OCI-M2 (cell line): Measurements from ENCODE around the gene CRY2.

Experiments
- DNase-seq: peaks from one replicate; lab custom pipeline; 2025; ENCODE audit not compliant: unreplicated experiment; lab: John Stamatoyannopoulos, UW

Gene CRY2

GRCh38 chr11:45877221-45877620 lies 29.9 kb downstream of the CRY2 start:
- DNase-seq, result no peak

DNA sequence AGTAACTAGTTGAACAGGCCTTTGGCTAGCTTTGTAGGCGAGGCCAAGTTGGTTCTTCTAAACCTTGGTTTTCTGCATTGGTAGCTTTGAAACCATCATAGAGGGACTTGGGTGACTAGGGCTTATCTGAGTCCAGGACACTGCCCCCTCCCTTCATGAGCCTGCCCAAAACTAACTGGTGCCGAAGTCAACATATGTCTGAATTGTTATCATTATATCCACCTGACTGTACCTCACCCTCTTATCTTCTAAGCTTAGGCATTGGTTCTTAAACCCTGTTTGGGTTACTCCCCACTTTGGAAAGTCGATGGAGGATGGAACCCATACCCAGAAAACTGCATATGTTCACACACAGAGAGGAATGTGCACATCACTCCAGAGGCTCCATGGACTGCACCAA lies 30.6 kb downstream of the CRY2 start:
- no peak for DNase-seq

DNA sequence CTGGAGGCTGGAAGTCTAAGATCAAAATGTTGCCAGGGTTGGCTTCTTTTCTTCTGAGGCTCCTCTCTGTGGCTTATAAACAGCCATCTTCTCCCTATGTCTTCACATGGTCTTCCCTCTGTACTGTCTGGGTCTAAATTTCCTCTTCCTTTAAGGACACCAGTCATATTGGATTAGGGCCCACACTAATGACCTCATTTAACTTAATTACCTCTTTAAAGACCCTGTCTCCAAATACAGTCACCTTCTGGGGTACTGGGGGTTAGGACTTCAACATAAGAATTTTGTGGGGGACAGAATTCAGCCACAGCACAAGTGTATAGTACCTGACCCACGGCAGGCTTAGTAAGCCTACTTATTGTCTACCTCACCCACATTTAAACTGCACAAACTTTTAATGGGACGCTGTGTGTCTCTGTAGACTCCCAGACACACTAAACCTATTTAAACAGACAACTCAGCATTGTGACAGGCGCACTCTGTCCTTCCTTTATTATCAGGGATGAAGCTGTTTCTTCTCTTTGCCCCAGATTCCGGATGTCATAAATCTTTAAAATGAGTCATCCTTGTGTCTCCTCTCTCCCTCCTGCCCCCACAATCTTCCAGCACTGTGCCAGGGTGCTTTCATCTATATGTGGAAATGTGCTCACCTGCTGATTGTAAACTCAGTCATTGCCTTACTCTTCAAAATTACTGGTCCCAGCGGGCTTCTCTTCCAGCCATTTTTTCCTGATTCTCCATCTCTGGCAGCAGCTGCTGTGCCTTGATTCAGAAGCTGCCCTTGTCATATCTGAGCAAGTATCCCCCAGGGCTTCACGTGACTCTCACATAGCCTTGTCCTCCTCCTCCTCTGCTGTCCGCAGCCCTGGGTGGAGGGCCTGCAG lies 32.8 kb downstream of the CRY2 start:
- no peak for DNase-seq

GRCh38 chr11:45880772-45881570 lies 33.7 kb downstream of the CRY2 start:
- no peak for DNase-seq

DNA sequence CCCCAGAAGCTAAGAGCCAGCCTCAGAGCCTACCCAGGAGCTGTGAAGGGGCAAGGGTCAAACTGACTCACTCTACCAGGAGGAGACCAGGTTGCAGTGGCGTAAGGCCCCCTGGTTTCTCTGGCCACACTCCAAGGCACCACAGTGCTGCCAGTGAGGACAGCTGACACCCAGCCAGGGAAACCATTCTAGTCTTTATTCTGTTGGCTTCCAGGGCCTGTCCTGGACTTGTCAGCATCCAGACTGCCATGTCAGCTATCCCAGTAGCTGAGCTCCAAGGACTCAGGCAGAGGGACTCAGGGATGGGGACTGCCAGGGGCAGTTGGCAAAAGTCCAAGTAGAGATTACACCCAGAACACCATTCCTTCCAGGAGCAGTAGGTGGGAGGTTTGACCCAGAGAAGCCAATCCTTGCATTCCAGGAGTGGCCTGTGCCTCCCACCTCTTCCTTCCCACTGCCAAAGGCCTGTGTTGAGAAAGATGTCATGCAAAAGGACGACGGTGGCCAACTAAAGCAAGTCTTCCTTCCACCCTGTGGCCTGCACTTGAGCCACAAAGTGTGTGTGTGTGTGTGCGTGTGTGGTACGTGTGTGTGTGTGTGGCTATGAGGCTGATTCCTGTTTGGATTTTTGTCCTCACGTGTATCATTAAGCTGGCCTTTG lies 34.6 kb downstream of the CRY2 start:
- no peak for DNase-seq

GRCh38 chr11:45884596-45885185 lies 37.4 kb downstream of the CRY2 start:
- DNase-seq, result no peak

DNA sequence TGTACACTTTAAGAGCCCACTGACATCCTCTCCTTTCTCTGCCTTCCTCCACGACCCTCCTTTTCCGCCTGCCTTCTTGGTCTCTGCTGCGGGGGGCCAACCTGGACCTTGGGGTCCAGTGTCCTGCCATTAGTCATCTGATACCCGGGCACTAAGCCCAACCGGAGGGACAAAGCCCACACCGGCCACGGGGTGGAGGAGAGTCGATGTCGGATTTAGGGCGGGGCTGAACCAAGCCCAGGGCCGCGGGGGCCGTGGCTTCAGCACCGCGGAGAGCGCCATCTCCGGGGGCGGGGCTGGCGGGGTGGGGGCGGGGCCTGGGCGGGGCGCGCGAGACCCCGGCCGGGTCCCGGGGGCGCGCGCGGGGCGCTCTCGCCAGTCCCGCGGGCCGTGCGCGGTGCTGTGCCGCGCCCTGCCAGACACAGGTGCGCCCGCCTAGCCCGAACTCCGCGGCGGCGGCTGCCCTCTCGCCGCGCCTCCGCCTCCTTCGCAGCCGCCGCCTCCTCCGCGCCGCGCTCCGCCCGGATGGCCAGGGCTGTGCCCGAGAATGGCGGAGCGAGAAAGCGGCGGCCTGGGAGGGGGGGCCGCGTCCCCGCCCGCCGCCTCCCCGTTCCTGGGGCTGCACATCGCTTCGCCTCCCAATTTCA lies 38.1 kb downstream of the CRY2 start, which contains the start of gene MAPK8IP1:
TSS of gene MAPK8IP1 (plus strand) at position 378 of the 647 bp plus-strand sequence. CDS start at position 548, 170 bp downstream.
- no peak for DNase-seq

GRCh38 chr11:45885921-45886721 lies 38.8 kb downstream of the CRY2 start:
- no peak for DNase-seq

- DNase-seq, result no peak
These were observed 39.7 kb downstream of the CRY2 start for GRCh38 chr11:45886816-45887520.

GRCh38 chr11:45887587-45887986 lies 40.3 kb downstream of the CRY2 start:
- DNase-seq, result no peak

DNA sequence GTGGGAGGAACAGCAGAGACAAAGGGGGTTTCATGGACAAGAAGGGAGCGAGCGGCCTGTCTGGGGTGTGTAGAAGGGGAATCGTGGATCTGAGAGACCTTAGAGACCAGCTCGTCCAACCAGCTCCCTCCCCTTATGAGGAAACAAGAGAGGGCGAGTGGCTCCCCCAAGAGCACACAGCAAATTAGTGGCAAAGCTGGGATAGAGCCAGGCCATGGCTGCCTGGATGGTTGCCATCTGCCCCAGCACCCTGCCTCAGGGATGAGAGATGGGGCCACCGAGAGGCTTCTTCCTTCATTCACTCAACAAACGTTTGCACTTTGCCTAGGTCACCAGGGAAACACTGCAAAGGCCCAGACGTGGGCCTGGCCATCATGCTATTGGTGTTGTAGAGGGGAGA lies 42.3 kb downstream of the CRY2 start:
- DNase-seq, result no peak

GRCh38 chr11:45889966-45890365 lies 42.7 kb downstream of the CRY2 start:
- DNase-seq, result no peak

DNA sequence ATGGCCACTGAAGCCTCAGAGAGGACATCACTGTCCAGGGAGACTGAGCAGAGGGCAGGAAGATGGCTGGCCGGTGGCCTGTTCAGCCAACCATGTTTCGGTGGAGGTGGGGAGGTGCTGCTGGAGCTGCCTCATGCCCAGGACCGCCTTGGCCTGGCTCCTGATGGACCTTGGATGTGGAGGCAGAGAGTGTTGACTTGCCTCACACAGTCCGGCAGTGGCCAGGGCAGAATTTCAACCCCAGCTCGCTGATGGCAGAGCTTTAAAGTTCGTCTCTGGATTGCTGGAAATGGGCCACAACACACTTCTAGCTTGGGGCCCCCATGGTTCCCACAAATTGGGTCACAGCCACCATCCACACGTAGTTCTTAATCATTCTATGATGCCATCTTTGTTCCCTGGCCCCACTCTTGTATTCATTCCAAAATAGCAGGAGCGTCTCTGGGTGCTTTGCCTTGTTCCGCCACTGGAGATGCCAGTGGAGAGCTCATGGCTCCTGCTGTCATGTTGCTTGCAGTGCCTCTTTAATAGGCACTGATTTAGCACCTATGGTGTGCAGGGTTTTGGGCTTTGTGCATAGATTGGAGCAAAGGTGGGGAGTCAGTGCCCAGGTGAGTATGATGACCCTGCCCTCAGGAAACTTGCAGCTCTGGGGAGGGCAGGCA lies 43.7 kb downstream of the CRY2 start:
- DNase-seq, result no peak

DNA sequence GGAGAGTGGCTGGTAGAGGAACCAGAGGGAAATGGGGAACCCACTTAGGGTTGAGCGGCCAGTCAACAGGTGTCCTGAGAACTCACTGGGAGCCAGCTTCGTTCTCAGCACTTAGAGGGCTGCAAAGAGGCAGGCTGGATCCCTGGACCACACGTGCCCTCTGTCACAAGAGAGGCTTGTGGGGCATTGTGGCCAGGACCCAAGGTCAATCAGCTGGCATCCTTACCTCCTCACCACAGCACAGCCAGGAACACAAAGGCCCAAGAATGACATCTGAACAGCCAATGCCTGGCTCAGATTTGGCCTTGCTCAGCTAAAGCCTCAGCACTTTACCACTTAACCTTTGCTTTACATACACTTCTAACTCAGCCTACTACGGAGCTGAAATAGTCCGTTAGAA lies 45.6 kb downstream of the CRY2 start:
- DNase-seq, result no peak

GRCh38 chr11:45894555-45895247 lies 47.4 kb downstream of the CRY2 start:
- DNase-seq, result no peak

GRCh38 chr11:45895553-45896259 lies 48.4 kb downstream of the CRY2 start:
- DNase-seq, result no peak

DNA sequence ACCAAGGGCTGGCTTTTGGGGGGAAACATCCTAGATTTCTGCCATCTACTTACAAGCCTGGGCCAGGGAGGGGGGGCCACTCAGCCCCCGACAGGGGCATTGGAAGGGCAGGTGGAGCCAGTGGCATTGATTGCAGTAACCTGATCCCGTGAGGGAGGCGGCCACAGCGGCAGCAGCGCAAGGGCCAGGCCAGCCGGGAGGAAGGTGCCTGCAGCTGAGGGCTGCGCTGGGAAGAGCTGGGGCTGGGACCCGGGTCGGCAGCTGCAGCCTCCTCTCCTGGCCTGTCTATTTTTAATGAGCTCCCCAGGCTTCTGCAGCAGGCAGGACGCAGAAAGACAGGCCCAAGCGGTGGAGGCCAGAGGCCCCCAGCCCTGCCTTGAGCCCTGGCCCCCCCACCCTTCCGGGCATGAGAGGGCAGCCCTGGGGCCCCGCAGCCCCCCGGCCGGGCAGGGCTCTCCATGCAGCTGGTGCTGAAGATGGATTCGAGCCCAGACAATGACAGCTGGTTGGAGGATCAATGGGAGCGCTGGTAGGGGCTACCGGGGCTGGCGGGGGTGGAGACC lies 49.2 kb downstream of the CRY2 start:
- DNase-seq, result no peak
